Raji (cell line): ENCODE data around the gene RHOG.

Experiments
- POLR2A ChIP-seq: IDR thresholded peaks from 2 replicates; pipeline ENCODE4 v1.6.1; 2011; ENCODE audit warnings: low read depth, low read length, control low read depth; ENCODE audit not compliant: insufficient read depth

Gene RHOG

GRCh38 chr11:3808861-3809623 is 31.7 kb downstream of the RHOG start:
- TF ChIP-seq POLR2A: no peak

- TF ChIP-seq POLR2A: peak; percentile 62
These were observed 32.6 kb downstream of the RHOG start, which contains the start of gene PGAP2 for GRCh38 chr11:3807909-3808860. PGAP2 (plus strand) TSS chr11:3808560; CDS start chr11:3811260, 2,700 bp downstream.

GRCh38 chr11:3803726-3804495 is 36.8 kb downstream of the RHOG start:
- no peak for TF ChIP-seq POLR2A

- TF ChIP-seq POLR2A: no peak
These were observed 38.6 kb downstream of the RHOG start for GRCh38 chr11:3802011-3802790.

GRCh38 chr11:3799873-3800272 is 40.9 kb downstream of the RHOG start:
- no peak for TF ChIP-seq POLR2A

GRCh38 chr11:3799143-3799542 is 41.6 kb downstream of the RHOG start:
- no peak for TF ChIP-seq POLR2A

- TF ChIP-seq POLR2A: peak; percentile 81
These were observed 43.2 kb downstream of the RHOG start, which contains the start of gene NUP98 for GRCh38 chr11:3797329-3798090. NUP98 (minus strand) TSS chr11:3797554; CDS start chr11:3782117, 15,437 bp downstream.

- TF ChIP-seq POLR2A: no peak
These were observed 43.9 kb downstream of the RHOG start for GRCh38 chr11:3796801-3797328.

- no peak for TF ChIP-seq POLR2A
These were observed 44.4 kb downstream of the RHOG start for GRCh38 chr11:3796346-3796745.

GRCh38 chr11:3796002-3796311 is 44.8 kb downstream of the RHOG start:
- no peak for TF ChIP-seq POLR2A

- TF ChIP-seq POLR2A: no peak
These were observed 45.4 kb downstream of the RHOG start for GRCh38 chr11:3795131-3796001.

- no peak for TF ChIP-seq POLR2A
These were observed 53.9 kb downstream of the RHOG start for GRCh38 chr11:3786781-3787428.
